Keratinocyte (primary cell): ENCODE data around the gene ZNF619. TPM values are rescaled to one million over a fixed set of nuclear protein-coding genes. Genes with fewer than 3 reads are reported as not detected.

Experiments used
- DNase-seq: peaks from one replicate; pipeline ENCODE4 v3.0.0-alpha.2; 2011; ENCODE audit warnings: low read depth, missing footprints, low spot score
- FAIRE-seq: peaks from 2 replicates; lab custom pipeline; 2011; peaks lifted over from hg19 to GRCh38; lab: Jason Lieb, UNC
- H2AFZ ChIP-seq: 2 replicates; pipeline ENCODE4 v1.6.0; 2012; ENCODE audit warnings: low read length, control low read depth, inconsistent platforms; ENCODE audit not compliant: control insufficient read depth
- H3K27ac ChIP-seq: 2 replicates; pipeline ENCODE4 v1.5.1; 2011; ENCODE audit warnings: low read length; ENCODE audit not compliant: control insufficient read depth, insufficient read depth
- H3K27me3 ChIP-seq: 3 replicates; pipeline ENCODE4 v1.6.0; 2011; ENCODE audit warnings: low read length; ENCODE audit not compliant: control insufficient read depth, insufficient read depth; ENCODE audit errors: extremely low read depth
- H3K36me3 ChIP-seq, 2 experiments: 2 replicates in 1 of 2; 3 replicates in 1 of 2; pipeline ENCODE4 v1.5.1; 2011; ENCODE audit warnings: low read length in 2 of 2, mild to moderate bottlenecking in 1 of 2; ENCODE audit not compliant: control insufficient read depth in 2 of 2, insufficient read depth in 2 of 2; ENCODE audit errors: extremely low read depth in 1 of 2
- H3K4me1 ChIP-seq: 3 replicates; pipeline ENCODE4 v1.5.1; 2011; ENCODE audit warnings: low read length; ENCODE audit not compliant: control insufficient read depth, insufficient read depth; ENCODE audit errors: extremely low read depth
- H3K4me2 ChIP-seq: 3 replicates; pipeline ENCODE4 v1.6.0; 2011; ENCODE audit warnings: low read depth, low read length; ENCODE audit not compliant: control insufficient read depth, insufficient read depth; ENCODE audit errors: extremely low read depth
- H3K4me3 ChIP-seq, 3 experiments: fragments of 200-600 bp in 1 of 3; sonication (generic) in 1 of 3; 2 replicates in 2 of 3; 3 replicates in 1 of 3; pipeline ENCODE4 v1.5.1; 2011 to 2016; ENCODE audit warnings: low read length in 3 of 3, mild to moderate bottlenecking in 3 of 3, control low read depth in 2 of 3, inconsistent platforms in 1 of 3, low read depth in 1 of 3, mixed read lengths in 1 of 3, mixed run types in 1 of 3, moderate library complexity in 1 of 3; ENCODE audit not compliant: control insufficient read depth in 2 of 3, insufficient read depth in 2 of 3; ENCODE audit errors: extremely low read depth in 1 of 3
- H3K79me2 ChIP-seq: 2 replicates; pipeline ENCODE4 v1.6.0; 2012; ENCODE audit warnings: low read length; ENCODE audit not compliant: control insufficient read depth, insufficient read depth
- H3K9ac ChIP-seq: 3 replicates; pipeline ENCODE4 v1.6.0; 2011; ENCODE audit warnings: low read length; ENCODE audit not compliant: control insufficient read depth, insufficient read depth; ENCODE audit errors: extremely low read depth
- H3K9me1 ChIP-seq: 3 replicates; pipeline ENCODE4 v1.6.0; 2011; ENCODE audit warnings: low read length; ENCODE audit not compliant: control insufficient read depth, insufficient read depth; ENCODE audit errors: extremely low read depth
- H3K9me3 ChIP-seq: 2 replicates; pipeline ENCODE4 v1.5.1; 2012; ENCODE audit warnings: low read depth, low read length; ENCODE audit not compliant: control insufficient read depth
- H4K20me1 ChIP-seq: 3 replicates; pipeline ENCODE4 v1.6.0; 2011; ENCODE audit warnings: low read length; ENCODE audit not compliant: control insufficient read depth, insufficient read depth; ENCODE audit errors: extremely low read depth
- EZH2 ChIP-seq: IDR thresholded peaks from one replicate; pipeline ENCODE4 v1.6.1; 2012; ENCODE audit warnings: inconsistent platforms, mild to moderate bottlenecking, low read length, moderate library complexity
- dilution Hi-C: fragments of 300-500 bp; cut with MboI; formaldehyde crosslinking; loops from one replicate; pipeline ENCODE4 v1.7.0; 2020; ENCODE audit warnings: low sequenced_read_pairs; ENCODE audit not compliant: extremely low pct_ligation_motif_present
- polyA plus RNA-seq, 5 experiments: library from polyadenylated mRNA; depleted of rRNA in 3 of 5; stranded (reverse) in 3 of 5; stranded (forward) in 1 of 5; unstranded in 1 of 5; fragments of >200 nt; gene quantifications; 1 replicate in 1 of 5; 2 replicates in 3 of 5; 3 replicates in 1 of 5; pipeline versions ENCODE4 v1.2.1 to v1.2.3, GENCODE V29; 2011 to 2012; ENCODE audit warnings: missing spikeins in 2 of 5, low read depth in 1 of 5, low replicate concordance in 1 of 5
- TF ChIP-seq, protein P1 (sequence below), 3 experiments: IDR thresholded peaks in 1 of 3; conservative IDR thresholded peaks in 1 of 3; optimal IDR thresholded peaks in 1 of 3; 2 replicates in 2 of 3; 3 replicates in 1 of 3; pipeline versions ENCODE3 to v1.5.1; 2011; ENCODE audit warnings: low read length in 3 of 3, mild to moderate bottlenecking in 3 of 3, moderate library complexity in 2 of 3, control low read depth in 1 of 3, inconsistent platforms in 1 of 3; ENCODE audit not compliant: insufficient read depth in 2 of 3; ENCODE audit errors: extremely low read depth in 1 of 3

ZNF619 gene
- polyA plus RNA-seq, 1 donor (not counting 4 experiments of a cell fraction or from before 2014, with no cell fraction given), result 3.1 TPM

DNA sequence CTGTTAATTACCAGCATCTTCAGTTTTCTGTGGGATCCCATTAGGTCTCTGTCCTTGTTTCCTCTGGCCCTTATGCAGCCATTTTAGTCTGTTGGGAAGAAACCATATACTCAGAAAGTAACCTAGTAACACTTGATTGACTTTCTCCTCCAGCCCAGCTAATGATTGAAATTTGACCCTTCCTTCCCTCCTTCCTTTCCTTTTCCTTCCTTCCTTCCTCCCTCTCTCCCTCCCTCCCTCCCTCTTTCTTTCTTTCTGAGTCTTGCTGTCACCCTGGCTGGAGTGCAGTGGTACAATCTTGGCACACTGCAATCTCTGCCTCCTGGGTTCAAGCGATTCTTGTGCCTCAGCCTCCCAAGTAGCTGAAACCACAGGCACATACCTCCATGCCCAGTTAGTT is 23.0 kb downstream of the ZNF619 start:
- H3K9me3 ChIP-seq, result no peaks in the 10 kb centered on the region
- dilution Hi-C loops, result no loop called here
- TF ChIP-seq, protein P1, sequence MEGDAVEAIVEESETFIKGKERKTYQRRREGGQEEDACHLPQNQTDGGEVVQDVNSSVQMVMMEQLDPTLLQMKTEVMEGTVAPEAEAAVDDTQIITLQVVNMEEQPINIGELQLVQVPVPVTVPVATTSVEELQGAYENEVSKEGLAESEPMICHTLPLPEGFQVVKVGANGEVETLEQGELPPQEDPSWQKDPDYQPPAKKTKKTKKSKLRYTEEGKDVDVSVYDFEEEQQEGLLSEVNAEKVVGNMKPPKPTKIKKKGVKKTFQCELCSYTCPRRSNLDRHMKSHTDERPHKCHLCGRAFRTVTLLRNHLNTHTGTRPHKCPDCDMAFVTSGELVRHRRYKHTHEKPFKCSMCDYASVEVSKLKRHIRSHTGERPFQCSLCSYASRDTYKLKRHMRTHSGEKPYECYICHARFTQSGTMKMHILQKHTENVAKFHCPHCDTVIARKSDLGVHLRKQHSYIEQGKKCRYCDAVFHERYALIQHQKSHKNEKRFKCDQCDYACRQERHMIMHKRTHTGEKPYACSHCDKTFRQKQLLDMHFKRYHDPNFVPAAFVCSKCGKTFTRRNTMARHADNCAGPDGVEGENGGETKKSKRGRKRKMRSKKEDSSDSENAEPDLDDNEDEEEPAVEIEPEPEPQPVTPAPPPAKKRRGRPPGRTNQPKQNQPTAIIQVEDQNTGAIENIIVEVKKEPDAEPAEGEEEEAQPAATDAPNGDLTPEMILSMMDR (optimal IDR thresholded peaks at IDR 0.05 in 1 of 3, IDR thresholded peaks at IDR 0.05 in 1 of 3, conservative IDR thresholded peaks at IDR 0.05 in 1 of 3; ENCODE audit: extremely low read depth in 1 of 3, insufficient read depth in 2 of 3, low read length in 3 of 3), result no peak
- TF ChIP-seq EZH2, result no peak
- H4K20me1 ChIP-seq, result no peaks in the 10 kb centered on the region
- H3K4me1 ChIP-seq, result peaks cover 8% of the 10 kb centered on the region
- no peak overlapping the region for H3K4me2 ChIP-seq
- DNase-seq (no peak), FAIRE-seq (no peak)
- H3K36me3 ChIP-seq, result no peaks in the 10 kb centered on the region
- H3K9me1 ChIP-seq, result no peaks in the 10 kb centered on the region
- no peaks in the 10 kb centered on the region for H3K27me3 ChIP-seq
- no peak overlapping the region for H3K4me3 ChIP-seq
- no peak overlapping the region for H2AFZ ChIP-seq
- H3K79me2 ChIP-seq, result no peaks in the 10 kb centered on the region
- no peak overlapping the region for H3K9ac ChIP-seq
- no peak overlapping the region for H3K27ac ChIP-seq

DNA sequence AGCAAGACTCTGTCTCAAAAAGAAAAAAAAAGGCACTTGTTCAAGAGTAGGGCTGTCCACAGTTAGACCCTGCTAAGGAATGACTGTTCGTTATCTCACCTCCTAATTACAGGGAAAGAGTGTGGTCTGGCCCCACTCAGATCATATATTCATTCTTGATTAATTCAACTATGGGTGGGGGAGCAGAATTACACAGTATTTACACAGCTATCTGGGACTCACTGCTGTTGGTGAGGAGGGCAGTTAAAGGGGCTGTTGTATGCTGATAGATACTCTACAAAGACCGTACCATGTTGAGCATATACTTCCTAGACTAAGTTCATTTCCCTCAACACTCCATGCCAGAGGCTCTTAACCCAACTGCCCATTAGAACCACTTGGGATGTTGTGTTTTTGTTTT is 25.1 kb downstream of the ZNF619 start:
- Histone ChIP-seq H3K4me3 (no peak overlapping the region), H3K4me1 (peaks cover 22% of the 10 kb centered on the region), H3K27ac (no peak overlapping the region), H4K20me1 (no peaks in the 10 kb centered on the region), H3K4me2 (no peak overlapping the region), H3K9me3 (no peaks in the 10 kb centered on the region), H3K79me2 (no peaks in the 10 kb centered on the region), H3K9ac (no peak overlapping the region), H3K27me3 (no peaks in the 10 kb centered on the region), H3K36me3 (no peaks in the 10 kb centered on the region), H3K9me1 (no peaks in the 10 kb centered on the region), H2AFZ (no peak overlapping the region)
- TF ChIP-seq EZH2, result no peak
- TF ChIP-seq, protein P1 (optimal IDR thresholded peaks at IDR 0.05 in 1 of 3, IDR thresholded peaks at IDR 0.05 in 1 of 3, conservative IDR thresholded peaks at IDR 0.05 in 1 of 3; ENCODE audit: extremely low read depth in 1 of 3, insufficient read depth in 2 of 3, low read length in 3 of 3), result no peak
- dilution Hi-C loops, result no loop called here
- DNase-seq, result no peak
- no peak for FAIRE-seq
